ENCODE results near the gene SLC12A9. TPM values are rescaled to one million over a fixed set of nuclear protein-coding genes. Genes with fewer than 3 reads are reported as not detected.
A peak's percentile ranks its signal among the peaks of the same experiment; 100 is the strongest.

The SLC12A9 gene
- total RNA-seq, 1 donor: 19.5 TPM

- H3K4me1 ChIP-seq (ENCODE audit: insufficient read depth, low read length): no peaks in the 10 kb centered on the region
- peaks cover 8% of the 10 kb centered on the region for H3K36me3 ChIP-seq (ENCODE audit: insufficient read depth, low read length)
- H3K9me3 ChIP-seq (ENCODE audit: low read depth, low read length): no peaks in the 10 kb centered on the region
- H3K27ac ChIP-seq (ENCODE audit: low read depth, low read length): no peak overlapping the region
- H2AFZ ChIP-seq (ENCODE audit: low read length): no peak overlapping the region
- no peak overlapping the region for H3K4me2 ChIP-seq (ENCODE audit: insufficient read depth, low read length)
- H4K20me1 ChIP-seq (ENCODE audit: insufficient read depth, low read length): no peaks in the 10 kb centered on the region
- DNase-seq (ENCODE audit: insufficient read length, low spot score, missing footprints): peak; percentile 27
- H3K27me3 ChIP-seq (ENCODE audit: insufficient read depth, low read length): no peaks in the 10 kb centered on the region
- no peaks in the 10 kb centered on the region for H3K79me2 ChIP-seq (ENCODE audit: insufficient read depth, low read length)
- no peak overlapping the region for H3K4me3 ChIP-seq (ENCODE audit: insufficient read depth, low read length)
- TF ChIP-seq CTCF (IDR thresholded peaks at IDR 0.05; ENCODE audit: extremely low read depth, low read depth, low read length): no peak
Observed at GRCh38 chr7:100818366-100818765, 34.1 kb upstream of the SLC12A9 start.

- DNase-seq (ENCODE audit: insufficient read length, low spot score, missing footprints): peak; percentile 21
Observed at GRCh38 chr7:100818825-100819224, 33.7 kb upstream of the SLC12A9 start.

GRCh38 chr7:100819586-100819985 lies 32.9 kb upstream of the SLC12A9 start:
- no peak overlapping the region for H2AFZ ChIP-seq (ENCODE audit: low read length)
- no peak overlapping the region for H3K4me3 ChIP-seq (ENCODE audit: insufficient read depth, low read length)
- no peak overlapping the region for H3K4me2 ChIP-seq (ENCODE audit: insufficient read depth, low read length)
- H3K79me2 ChIP-seq (ENCODE audit: insufficient read depth, low read length): no peaks in the 10 kb centered on the region
- DNase-seq (ENCODE audit: insufficient read length, low spot score, missing footprints): no peak
- H3K9me3 ChIP-seq (ENCODE audit: low read depth, low read length): no peaks in the 10 kb centered on the region
- no peaks in the 10 kb centered on the region for H3K27me3 ChIP-seq (ENCODE audit: insufficient read depth, low read length)
- H4K20me1 ChIP-seq (ENCODE audit: insufficient read depth, low read length): peaks cover 3% of the 10 kb centered on the region
- H3K4me1 ChIP-seq (ENCODE audit: insufficient read depth, low read length): no peaks in the 10 kb centered on the region
- TF ChIP-seq CTCF (IDR thresholded peaks at IDR 0.05; ENCODE audit: extremely low read depth, low read depth, low read length): no peak
- H3K36me3 ChIP-seq (ENCODE audit: insufficient read depth, low read length): peaks cover 4% of the 10 kb centered on the region
- no peak overlapping the region for H3K27ac ChIP-seq (ENCODE audit: low read depth, low read length)

More at GRCh38 chr7:100818825-100819224, 33.7 kb upstream of the SLC12A9 start:
- Histone ChIP-seq H3K36me3 (ENCODE audit: insufficient read depth, low read length) (peaks cover 5% of the 10 kb centered on the region), H3K9me3 (ENCODE audit: low read depth, low read length) (no peaks in the 10 kb centered on the region), H4K20me1 (ENCODE audit: insufficient read depth, low read length) (no peaks in the 10 kb centered on the region), H3K4me2 (ENCODE audit: insufficient read depth, low read length) (no peak overlapping the region), H3K27me3 (ENCODE audit: insufficient read depth, low read length) (no peaks in the 10 kb centered on the region), H3K79me2 (ENCODE audit: insufficient read depth, low read length) (no peaks in the 10 kb centered on the region), H3K4me1 (ENCODE audit: insufficient read depth, low read length) (no peaks in the 10 kb centered on the region), H3K4me3 (ENCODE audit: insufficient read depth, low read length) (no peak overlapping the region), H3K27ac (ENCODE audit: low read depth, low read length) (no peak overlapping the region), H2AFZ (ENCODE audit: low read length) (no peak overlapping the region)
- no peak for TF ChIP-seq CTCF (IDR thresholded peaks at IDR 0.05; ENCODE audit: extremely low read depth, low read depth, low read length)

- no peak for TF ChIP-seq CTCF (IDR thresholded peaks at IDR 0.05; ENCODE audit: extremely low read depth, low read depth, low read length)
- no peak overlapping the region for H3K4me3 ChIP-seq (ENCODE audit: insufficient read depth, low read length)
- peaks cover 11% of the 10 kb centered on the region for H3K79me2 ChIP-seq (ENCODE audit: insufficient read depth, low read length)
- H4K20me1 ChIP-seq (ENCODE audit: insufficient read depth, low read length): peaks cover 3% of the 10 kb centered on the region
- DNase-seq (ENCODE audit: insufficient read length, low spot score, missing footprints): peak; percentile 53
- no peak overlapping the region for H3K27ac ChIP-seq (ENCODE audit: low read depth, low read length)
- no peaks in the 10 kb centered on the region for H3K27me3 ChIP-seq (ENCODE audit: insufficient read depth, low read length)
- no peak overlapping the region for H3K4me2 ChIP-seq (ENCODE audit: insufficient read depth, low read length)
- H3K36me3 ChIP-seq (ENCODE audit: insufficient read depth, low read length): no peaks in the 10 kb centered on the region
- H3K9me3 ChIP-seq (ENCODE audit: low read depth, low read length): no peaks in the 10 kb centered on the region
- no peak overlapping the region for H2AFZ ChIP-seq (ENCODE audit: low read length)
- peaks cover 19% of the 10 kb centered on the region for H3K4me1 ChIP-seq (ENCODE audit: insufficient read depth, low read length)
Observed at GRCh38 chr7:100822236-100823139, 30.0 kb upstream of the SLC12A9 start.

Data from osteoblast (primary cell).